Activated naive CD4-positive, alpha-beta T cell treated with Interleukin-2 at 50 U/mL for 16 hours (primary cell): ENCODE results near the gene NPPC.
"Not testable (repeated sequence)": the region's sequence is repeated elsewhere in the genome, so short reads cannot be mapped to it uniquely, and the experiment has no call there.

ENCODE experiments used
- DNase-seq: peaks from one replicate; pipeline ENCODE4 v3.0.0-alpha.2; 2020

The NPPC gene

DNA sequence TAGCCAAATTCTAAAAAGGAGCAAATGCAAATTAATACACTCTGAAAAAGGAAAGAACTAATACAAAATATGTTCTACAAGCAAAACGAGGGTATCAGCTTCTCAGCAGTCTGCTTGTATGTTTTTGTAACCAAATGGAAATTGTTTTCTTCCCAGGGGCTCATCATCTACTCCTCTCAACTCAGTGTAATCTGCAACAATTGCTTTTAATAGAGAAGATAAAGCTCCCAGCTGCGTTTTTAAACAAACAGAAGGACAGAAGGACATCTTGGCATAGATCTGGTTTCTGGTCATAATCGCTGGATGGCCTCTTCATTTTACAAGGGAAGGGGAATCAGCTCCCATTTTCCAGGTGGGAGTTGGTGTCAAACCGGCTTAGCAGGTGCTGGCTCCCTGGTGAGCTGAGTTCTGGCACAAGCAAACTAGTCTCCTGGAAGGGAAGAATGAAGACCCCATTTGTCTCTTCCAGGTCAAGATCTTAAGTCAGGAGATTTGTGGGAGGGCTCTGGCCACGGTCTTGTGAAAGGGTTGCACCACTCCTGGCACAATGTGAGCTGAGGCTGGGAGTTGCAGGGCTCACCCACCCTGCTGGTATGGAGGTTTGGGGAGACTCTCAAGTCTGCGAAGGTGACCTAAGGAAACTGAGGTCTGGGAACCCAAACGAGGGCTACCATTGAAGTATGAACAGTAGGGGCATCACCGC, 41.6 kb downstream of the NPPC start:
- DNase-seq: no peak

DNA sequence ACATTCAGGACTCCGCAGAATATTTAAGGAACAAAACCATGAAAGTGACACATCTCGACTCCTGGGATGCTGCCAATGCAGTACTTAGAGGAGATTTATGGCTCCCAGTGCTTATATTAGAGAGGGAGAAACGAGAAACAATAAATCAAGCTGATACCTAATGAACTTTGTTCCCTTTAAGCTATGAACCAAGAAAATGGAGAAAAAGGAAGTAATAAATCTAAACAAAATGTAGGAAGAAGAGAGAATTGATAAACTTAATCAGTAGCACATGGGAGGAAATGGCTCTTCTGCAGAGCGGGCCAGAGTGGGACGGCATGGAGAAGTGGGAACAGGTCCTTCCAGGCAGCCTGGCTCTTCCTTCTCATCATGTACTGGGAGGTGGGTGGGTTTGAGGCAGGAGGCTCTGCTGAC, 42.7 kb downstream of the NPPC start:
- no peak for DNase-seq

DNA sequence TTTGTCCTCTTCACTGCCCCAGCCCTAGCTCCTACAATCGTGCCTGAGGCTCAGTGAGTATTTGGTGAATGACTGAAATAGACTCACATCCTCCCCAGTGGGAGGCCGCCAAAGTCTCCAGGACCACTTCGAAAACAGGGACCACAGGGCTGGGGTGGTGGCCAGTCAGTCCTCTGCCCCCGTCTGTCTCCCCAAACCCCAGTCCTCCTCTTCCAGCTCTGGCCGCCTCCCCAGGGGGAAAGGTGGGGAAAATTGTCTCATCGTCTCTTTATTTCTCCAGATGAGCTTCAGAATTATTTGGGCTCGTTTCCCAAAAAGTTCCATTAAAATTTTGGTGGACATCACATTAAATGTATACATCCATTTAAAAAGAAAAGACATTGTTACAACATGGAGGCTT, 43.5 kb downstream of the NPPC start:
- DNase-seq: no peak

DNA sequence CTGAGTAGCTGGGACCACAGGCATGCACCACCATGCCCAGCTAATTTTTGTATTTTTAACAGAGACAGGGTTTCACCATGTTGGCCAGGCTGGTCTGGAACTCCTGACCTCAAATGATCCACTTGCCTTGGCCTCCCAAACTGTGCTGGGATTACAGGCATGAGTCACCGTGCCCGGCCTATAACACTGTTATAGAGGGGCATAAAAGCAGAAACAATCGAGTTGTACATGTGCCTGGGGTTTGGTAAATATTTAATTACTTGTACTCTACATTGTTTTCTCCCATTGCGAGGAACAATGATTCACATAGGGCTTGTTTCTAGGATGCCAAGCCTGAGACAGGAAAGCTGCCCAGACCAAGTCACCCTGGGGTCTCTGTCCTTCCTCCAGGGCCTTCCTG, 45.8 kb downstream of the NPPC start:
- not testable (repeated sequence) for DNase-seq

DNA sequence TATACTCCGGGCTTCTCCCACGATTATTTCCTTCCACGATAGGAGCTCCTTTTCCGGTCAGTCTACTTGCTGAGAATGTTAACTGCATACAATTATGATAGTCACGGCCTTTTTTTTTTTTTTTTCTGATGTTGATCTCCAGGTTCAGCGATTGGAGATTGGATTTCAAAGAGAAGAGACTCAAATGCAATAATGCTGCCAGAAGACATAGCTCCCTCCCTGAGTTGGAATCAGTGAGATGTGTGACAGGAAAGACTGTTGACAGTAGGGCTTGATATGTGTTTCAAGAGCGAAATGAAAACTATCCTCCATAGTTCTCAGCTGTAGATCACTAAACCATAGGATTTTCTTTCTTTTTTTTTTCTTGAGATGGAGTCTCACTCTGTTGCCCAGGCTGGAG, 47.0 kb downstream of the NPPC start:
- DNase-seq: no peak

DNA sequence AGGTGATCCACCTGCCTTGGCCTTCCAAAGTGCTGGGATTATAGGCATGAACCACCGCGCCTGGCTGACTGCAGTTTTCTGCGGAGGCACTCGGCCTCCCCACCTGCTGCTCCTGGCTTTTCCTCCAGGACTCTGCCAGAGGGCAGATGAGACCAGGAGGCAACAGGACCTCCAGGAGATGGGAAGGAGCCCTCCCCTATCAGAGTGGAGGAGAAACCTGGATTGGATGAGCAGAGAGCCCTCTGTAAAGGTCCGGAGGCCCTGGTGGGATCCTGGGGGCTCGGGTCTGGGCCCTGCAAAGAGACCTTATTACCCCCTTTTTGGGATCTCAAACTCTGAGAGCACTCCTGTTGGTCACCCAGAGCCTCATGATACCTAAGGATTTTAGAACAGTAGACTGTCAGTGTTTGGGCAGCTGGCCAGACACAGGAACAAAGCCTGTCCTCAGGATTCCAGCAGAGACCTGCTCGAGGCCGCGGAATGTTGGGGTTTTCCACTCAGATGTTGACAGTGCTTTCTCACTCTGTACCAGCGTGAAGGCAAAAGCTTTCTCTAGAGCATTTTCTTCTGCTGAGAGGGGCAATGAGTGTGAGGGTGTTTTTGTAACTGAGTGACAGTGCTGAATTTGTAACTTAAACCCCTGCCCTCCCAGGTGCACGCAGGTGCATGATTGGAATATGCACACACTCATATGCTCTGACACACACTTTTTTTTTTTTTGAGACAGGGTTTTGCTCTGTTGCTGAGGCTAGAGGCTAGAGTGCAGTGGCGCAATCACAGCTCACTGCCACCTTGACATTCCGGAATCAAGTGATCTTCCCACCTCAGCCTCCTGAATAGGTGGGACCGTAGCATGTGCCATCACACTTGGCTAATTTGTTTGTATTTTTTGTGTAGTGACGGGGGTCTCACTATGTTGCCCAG, 48.4 kb downstream of the NPPC start:
- no peak for DNase-seq

DNA sequence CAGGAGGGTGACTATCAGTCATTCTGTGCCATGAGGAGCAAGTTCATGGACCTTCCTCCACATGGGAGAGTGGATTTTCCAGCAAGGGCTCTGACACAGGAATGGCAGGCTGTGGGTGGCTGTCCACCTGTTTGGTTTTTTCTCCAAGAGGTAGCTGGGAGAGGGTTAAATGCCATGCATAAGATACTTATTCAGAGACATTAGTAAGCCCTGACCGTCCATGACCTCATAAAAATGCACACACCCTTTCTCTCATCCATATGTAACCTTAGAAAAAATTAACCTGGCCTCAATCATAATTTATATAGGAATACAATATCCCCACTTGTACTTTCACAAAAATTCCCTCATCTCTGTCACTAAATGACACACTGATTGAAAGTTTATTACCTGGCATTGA, 51.3 kb downstream of the NPPC start:
- no peak for DNase-seq
